Esophagus muscularis mucosa (tissue), 4 donors: ENCODE results near the gene CCDC182.

Experiments
- EP300 ChIP-seq: sonication (generic); formaldehyde crosslinking; IDR thresholded peaks from one replicate; pipeline ENCODE4 v1.6.1; 2017; ENCODE audit warnings: antibody characterized with exemption
- POLR2A ChIP-seq: fragments of 450-650 bp; IDR thresholded peaks from one replicate; pipeline ENCODE4 v1.6.1; 2017; ENCODE audit warnings: antibody characterized with exemption, moderate library complexity, mild to moderate bottlenecking, low read depth
- POLR2AphosphoS5 ChIP-seq, 2 donors: sonication (generic); formaldehyde crosslinking; IDR thresholded peaks; one replicate each; pipeline ENCODE4 v1.6.1; 2017; ENCODE audit warnings: antibody characterized with exemption in 2 of 2
- TF ChIP-seq, protein P1 (sequence below), 3 experiments: fragments of 200-600 bp in 2 of 3; fragments of 450-650 bp in 1 of 3; sonication (generic) in 2 of 3; IDR thresholded peaks; one replicate each; pipeline ENCODE4 v1.5.1; 2017 to 2019; ENCODE audit warnings: antibody characterized with exemption in 3 of 3, mild to moderate bottlenecking in 2 of 3, moderate library complexity in 1 of 3

DNA sequence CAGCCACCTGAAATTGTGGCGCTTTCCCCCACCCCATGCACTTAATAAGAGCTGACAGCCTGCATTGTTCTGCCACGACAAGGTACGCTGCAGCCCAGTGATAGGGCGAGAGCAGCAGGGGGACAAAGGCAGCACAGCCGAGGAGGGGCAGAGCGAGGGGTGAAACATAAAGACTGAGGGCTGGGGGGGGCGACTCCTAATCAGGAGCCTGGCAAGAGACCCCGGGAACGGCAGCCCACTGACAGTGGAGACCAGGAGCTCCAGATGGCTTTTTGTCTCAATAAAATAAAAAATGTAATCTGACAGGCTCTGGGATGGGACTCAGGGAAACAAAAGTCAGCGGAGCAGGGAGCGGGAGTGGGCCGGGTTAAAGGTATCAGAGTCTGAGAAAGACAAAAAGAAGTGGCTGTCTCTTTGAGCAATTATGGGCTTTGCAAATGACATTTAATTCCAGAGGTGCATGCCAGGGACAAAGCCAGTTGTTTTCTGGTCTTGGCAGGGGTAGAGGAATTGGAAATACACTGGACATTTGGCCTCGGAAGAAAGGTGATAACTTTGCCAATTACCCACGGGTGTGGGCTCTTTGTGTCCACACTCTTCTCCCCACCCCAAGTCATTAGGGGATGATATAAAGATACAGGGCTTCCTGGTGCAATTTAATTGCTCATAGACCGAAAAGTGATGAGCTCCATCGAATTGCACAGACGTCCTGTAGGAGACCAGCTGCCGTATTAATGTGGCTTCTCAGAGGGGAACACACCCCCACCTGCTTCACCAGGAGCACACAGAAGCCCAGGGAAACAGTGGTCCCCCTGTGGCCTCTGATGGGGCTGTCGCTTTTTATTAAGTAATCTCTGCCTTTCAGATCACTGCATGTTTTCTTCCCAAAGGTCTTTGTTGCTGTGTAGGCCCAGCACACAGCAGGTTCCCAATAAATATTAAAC, 17.6 kb upstream of the CCDC182 start:
- TF ChIP-seq, protein P1, sequence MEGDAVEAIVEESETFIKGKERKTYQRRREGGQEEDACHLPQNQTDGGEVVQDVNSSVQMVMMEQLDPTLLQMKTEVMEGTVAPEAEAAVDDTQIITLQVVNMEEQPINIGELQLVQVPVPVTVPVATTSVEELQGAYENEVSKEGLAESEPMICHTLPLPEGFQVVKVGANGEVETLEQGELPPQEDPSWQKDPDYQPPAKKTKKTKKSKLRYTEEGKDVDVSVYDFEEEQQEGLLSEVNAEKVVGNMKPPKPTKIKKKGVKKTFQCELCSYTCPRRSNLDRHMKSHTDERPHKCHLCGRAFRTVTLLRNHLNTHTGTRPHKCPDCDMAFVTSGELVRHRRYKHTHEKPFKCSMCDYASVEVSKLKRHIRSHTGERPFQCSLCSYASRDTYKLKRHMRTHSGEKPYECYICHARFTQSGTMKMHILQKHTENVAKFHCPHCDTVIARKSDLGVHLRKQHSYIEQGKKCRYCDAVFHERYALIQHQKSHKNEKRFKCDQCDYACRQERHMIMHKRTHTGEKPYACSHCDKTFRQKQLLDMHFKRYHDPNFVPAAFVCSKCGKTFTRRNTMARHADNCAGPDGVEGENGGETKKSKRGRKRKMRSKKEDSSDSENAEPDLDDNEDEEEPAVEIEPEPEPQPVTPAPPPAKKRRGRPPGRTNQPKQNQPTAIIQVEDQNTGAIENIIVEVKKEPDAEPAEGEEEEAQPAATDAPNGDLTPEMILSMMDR (IDR thresholded peaks at IDR 0.05): no peak
- no peak for TF ChIP-seq POLR2A
- no peak for TF ChIP-seq EP300
- no peak for TF ChIP-seq POLR2AphosphoS5 (IDR thresholded peaks at IDR 0.05)
